ENCODE results near the gene SLC33A1. TPM values are rescaled to one million over a fixed set of nuclear protein-coding genes. Genes with fewer than 3 reads are reported as not detected.

Gene SLC33A1
- total RNA-seq, 1 donor from 2014 or later, result 36.5 TPM

- no peak for TF ChIP-seq CTCF (IDR thresholded peaks at IDR 0.05)
- Histone ChIP-seq H3K27me3 (no peaks in the 10 kb centered on the region), H3K9me3 (no peaks in the 10 kb centered on the region), H3K4me1 (no peaks in the 10 kb centered on the region), H3K36me3 (no peaks in the 10 kb centered on the region), H3K4me3 (no peak overlapping the region), H3K27ac (no peak overlapping the region)
- intact Hi-C loops (cut with DNase I), result no loop called here
- DNase-seq (no peak), ATAC-seq (no peak)
Measured at GRCh38 chr3:155780291-155780690, 73.9 kb downstream of the SLC33A1 start.

- no peaks in the 10 kb centered on the region for H3K4me1 ChIP-seq
- intact Hi-C loops (cut with DNase I), result no loop called here
- no peaks in the 10 kb centered on the region for H3K27me3 ChIP-seq
- no peaks in the 10 kb centered on the region for H3K9me3 ChIP-seq
- no peak for TF ChIP-seq CTCF (IDR thresholded peaks at IDR 0.05)
- no peak overlapping the region for H3K4me3 ChIP-seq
- ATAC-seq (no peak), DNase-seq (no peak)
- peaks cover 5% of the 10 kb centered on the region for H3K36me3 ChIP-seq
- H3K27ac ChIP-seq, result no peak overlapping the region
Measured at GRCh38 chr3:155778462-155778861, 75.8 kb downstream of the SLC33A1 start.

GRCh38 chr3:155772801-155773200 lies 81.4 kb downstream of the SLC33A1 start:
- peaks cover 5% of the 10 kb centered on the region for H3K36me3 ChIP-seq
- H3K27me3 ChIP-seq, result no peaks in the 10 kb centered on the region
- H3K4me1 ChIP-seq, result no peaks in the 10 kb centered on the region
- TF ChIP-seq CTCF (IDR thresholded peaks at IDR 0.05), result no peak
- DNase-seq (no peak), ATAC-seq (no peak)
- H3K27ac ChIP-seq, result no peak overlapping the region
- no peaks in the 10 kb centered on the region for H3K9me3 ChIP-seq
- intact Hi-C loops (cut with DNase I), result no loop called here
- H3K4me3 ChIP-seq, result no peak overlapping the region

GRCh38 chr3:155771126-155771525 lies 83.1 kb downstream of the SLC33A1 start:
- no peak overlapping the region for H3K4me3 ChIP-seq
- H3K27me3 ChIP-seq, result no peaks in the 10 kb centered on the region
- DNase-seq (no peak), ATAC-seq (no peak)
- peaks cover 13% of the 10 kb centered on the region for H3K36me3 ChIP-seq
- H3K27ac ChIP-seq, result no peak overlapping the region
- H3K4me1 ChIP-seq, result no peaks in the 10 kb centered on the region
- no peaks in the 10 kb centered on the region for H3K9me3 ChIP-seq
- no peak for TF ChIP-seq CTCF (IDR thresholded peaks at IDR 0.05)
- intact Hi-C loops (cut with DNase I), result no loop called here

Other genes starting within 250 kb of the SLC33A1 start
- 12.1 TPM for gene PLCH1, start 109.4 kb downstream of the SLC33A1 start, total RNA-seq
- 4.5 TPM for gene C3orf33, start 48.1 kb downstream of the SLC33A1 start, total RNA-seq
- 41.2 TPM for gene GMPS, start 16.2 kb upstream of the SLC33A1 start, total RNA-seq